GM13976 (cell line): ENCODE measurements around the gene TEX19.

Source experiments
- DNase-seq: peaks from one replicate; pipeline ENCODE4 v3.0.0; 2012; ENCODE audit warnings: low spot score
- in situ Hi-C: fragments of 300-500 bp; cut with MboI; formaldehyde crosslinking; loops from one replicate; pipeline ENCODE4 v1.12.0; 2022; ENCODE audit warnings: low sequenced_read_pairs, mixed read lengths, inconsistent platforms; ENCODE audit not compliant: unreplicated experiment
- TF ChIP-seq, protein P1 (sequence below): IDR thresholded peaks from 2 replicates; pipeline ENCODE4 v1.5.1; 2012; ENCODE audit warnings: borderline replicate concordance, mild to moderate bottlenecking; ENCODE audit not compliant: insufficient read depth; ENCODE audit errors: extremely low read depth, missing control alignments, control extremely low read depth

TEX19 gene

DNA sequence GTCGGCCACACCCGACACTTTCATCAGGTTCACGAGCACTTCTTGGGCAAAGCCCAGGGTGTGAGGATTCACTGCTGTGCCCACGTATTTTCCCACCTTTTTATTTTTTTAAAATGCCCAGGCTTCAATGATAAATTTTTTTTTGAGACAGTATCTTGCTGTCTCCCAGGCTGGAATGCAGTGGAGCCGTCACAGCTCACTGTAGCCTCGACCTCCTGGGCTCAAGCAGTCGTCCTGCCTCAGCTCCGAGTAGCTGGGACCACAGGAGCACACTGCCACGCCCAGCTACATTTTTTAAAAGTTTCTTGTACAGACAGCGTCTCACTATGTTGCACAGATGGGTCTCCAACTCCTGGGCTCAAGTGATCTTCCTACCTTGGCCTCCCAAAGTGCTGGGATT, 30.3 kb downstream of the TEX19 start:
- in situ Hi-C loops: no loop called here
- TF ChIP-seq, protein P1, sequence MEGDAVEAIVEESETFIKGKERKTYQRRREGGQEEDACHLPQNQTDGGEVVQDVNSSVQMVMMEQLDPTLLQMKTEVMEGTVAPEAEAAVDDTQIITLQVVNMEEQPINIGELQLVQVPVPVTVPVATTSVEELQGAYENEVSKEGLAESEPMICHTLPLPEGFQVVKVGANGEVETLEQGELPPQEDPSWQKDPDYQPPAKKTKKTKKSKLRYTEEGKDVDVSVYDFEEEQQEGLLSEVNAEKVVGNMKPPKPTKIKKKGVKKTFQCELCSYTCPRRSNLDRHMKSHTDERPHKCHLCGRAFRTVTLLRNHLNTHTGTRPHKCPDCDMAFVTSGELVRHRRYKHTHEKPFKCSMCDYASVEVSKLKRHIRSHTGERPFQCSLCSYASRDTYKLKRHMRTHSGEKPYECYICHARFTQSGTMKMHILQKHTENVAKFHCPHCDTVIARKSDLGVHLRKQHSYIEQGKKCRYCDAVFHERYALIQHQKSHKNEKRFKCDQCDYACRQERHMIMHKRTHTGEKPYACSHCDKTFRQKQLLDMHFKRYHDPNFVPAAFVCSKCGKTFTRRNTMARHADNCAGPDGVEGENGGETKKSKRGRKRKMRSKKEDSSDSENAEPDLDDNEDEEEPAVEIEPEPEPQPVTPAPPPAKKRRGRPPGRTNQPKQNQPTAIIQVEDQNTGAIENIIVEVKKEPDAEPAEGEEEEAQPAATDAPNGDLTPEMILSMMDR: no peak
- DNase-seq: no peak

DNA sequence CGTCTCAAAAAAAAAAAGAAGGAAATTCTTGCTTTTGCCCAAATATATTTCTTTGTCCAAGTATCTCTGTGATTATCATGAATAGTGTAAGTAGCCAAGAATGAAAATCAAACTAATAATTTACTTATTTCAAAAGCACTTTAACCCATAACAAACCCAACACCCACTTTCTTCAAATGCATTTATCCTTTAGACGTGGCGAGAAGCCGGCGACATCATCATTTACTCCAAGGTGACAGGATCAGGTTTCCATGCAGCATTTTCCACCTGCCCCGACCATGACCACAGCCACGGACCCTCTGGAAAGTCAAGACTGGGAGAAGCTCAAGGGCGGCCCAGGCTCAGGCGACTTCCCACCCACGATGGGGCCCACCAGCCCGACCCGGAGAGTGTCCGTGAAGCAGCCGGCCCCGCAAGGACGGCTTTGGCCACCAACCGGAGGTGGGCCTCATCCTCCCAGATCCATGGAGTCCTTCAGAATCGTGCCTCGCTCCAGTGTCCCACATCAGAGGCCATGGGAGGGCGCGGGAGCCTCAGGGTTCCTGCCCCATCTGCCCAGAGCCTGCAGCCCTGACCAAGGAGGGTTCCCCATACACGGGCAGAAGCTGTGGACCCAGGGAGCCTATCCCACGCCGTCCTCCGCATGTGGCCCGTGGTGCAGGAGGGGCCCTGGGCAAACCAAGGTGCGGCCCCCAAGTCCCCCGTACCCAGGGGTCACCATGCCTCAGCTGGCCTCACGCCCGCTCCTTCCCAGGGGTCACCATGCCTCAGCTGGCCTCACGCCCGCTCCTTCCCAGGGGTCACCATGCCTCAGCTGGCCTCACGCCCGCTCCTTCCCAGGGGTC, 31.2 kb downstream of the TEX19 start:
- TF ChIP-seq, protein P1: no peak
- in situ Hi-C loops: no loop called here
- no peak for DNase-seq

DNA sequence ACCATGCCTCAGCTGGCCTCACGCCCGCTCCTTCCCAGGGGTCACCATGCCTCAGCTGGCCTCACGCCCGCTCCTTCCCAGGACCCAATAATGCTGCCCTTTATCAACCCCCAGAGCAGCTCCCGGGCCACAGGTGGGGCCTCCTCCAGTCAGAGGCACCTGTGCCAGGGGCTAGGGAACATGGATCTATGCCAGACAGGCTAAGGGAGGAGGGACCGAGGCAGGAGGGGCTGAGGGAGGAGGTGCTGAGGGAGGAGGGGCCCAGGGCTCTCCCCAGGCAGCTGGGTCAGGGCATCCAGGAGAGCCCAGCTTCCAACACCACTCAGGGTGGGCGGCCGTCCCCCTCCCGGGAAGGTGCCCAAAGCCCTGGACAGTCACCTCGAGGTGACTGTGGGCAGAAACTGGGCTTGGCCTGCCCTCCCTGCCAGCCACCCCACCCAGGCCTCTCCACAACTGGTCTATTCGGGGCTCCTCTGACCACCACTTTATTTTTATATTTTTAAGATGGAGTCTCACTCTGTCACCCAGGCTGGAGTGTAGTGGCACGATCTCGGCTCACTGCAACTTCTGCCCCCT, 31.9 kb downstream of the TEX19 start:
- DNase-seq: no peak
- TF ChIP-seq, protein P1: no peak
- in situ Hi-C loops: no loop called here

DNA sequence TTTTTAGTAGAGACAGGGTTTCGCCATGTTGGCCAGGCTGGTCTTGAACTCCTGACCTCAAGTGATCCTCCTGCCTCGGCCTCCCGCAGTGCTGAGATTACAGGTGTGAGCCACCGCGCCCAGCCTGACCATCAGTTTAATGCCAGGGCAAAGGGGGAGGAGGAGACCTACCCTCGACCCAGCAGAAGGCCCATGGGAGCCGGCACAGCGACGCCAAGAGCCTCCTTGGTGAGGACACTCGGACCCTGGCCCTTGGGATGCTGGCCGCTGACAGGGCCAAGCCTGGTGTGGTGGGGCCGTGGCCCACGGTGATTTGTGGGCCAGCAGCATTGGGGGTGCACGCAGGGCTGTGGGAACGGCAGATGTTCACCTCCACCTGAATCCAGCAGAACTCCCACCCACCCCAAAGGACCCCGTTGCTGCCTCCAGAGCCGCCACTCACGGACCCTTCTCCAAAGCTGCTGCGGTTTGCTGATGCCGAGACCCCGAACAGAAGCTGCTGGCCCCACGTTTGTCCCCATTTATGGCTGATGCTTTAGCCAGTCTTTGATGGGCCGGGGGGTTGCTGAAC, 32.5 kb downstream of the TEX19 start:
- in situ Hi-C loops: no loop called here
- TF ChIP-seq, protein P1: no peak
- no peak for DNase-seq

DNA sequence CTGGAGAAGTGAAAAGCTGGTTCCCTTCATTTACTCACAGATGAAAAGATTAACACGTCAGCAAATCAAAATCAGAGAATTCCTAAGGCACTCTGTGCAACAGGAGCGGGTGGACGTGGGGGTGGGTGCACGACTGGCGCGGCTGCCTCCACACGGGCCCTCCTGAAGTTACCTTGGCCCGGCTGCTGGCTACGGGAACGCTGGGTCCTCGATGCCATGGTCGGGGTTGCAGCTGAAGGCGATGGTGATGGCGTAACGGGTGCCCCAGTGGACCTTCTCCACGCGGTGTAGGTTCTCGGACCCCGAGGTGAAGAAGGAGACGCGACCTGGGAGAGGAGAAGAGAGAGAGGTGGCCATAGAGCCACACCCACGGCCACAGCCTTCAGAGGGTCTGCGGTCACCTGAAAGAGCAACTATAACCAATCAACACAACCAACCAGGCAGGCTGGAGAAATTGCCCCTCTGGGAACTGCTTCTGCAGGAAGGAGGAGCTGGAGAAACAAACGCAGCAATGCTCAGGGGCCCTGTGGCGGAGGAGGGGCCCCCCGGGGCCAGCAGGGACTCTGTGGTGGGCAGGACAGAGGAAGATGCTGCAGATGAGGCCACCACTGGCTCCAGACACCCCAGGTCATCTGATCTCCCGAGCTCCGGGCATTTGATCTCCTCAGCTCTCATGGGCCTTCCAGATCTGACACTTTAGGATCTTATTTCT, 33.3 kb downstream of the TEX19 start:
- in situ Hi-C loops: no loop called here
- DNase-seq: no peak
- TF ChIP-seq, protein P1: no peak

DNA sequence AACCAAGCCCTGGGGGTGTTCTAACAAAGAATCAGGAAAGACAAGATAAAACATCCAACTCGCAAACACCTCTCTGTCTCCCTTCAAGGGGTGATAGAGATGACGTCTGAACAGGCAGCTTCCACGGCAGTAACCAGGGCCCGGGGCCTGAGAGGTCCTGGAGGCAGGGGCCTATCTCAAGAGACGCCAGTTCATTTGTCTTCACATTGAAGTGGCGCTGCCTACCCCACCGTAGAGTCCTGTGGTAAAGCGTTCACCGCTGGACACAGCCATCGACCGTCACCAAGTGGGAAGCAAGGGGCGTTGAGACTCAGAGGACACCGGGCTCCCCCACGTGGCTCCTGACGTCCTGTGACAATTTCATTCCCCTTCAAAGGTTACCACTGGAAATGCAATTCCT, 33.9 kb downstream of the TEX19 start:
- in situ Hi-C loops: no loop called here
- TF ChIP-seq, protein P1: no peak
- DNase-seq: no peak
